ENCODE data around the gene THAP7. TPM values are rescaled to one million over a fixed set of nuclear protein-coding genes. Genes with fewer than 3 reads are reported as not detected.

Gene THAP7
- 17.2 and 25.3 TPM in 2 replicates for total RNA-seq

GRCh38 chr22:21001601-21002325, at the start of gene THAP7:
THAP7 (minus strand) TSS chr22:21002118; CDS start chr22:21001911, 207 bp downstream.

GRCh38 chr22:21045585-21046294, 43.8 kb upstream of the THAP7 start, which contains the start of gene LRRC74B:
LRRC74B (plus strand) TSS chr22:21045946; CDS start chr22:21045987, 41 bp downstream.

GRCh38 chr22:21032037-21032867, 30.3 kb upstream of the THAP7 start, which contains the start of gene SLC7A4:
SLC7A4 (minus strand) TSS chr22:21032561; CDS start chr22:21031812, 749 bp downstream.

GRCh38 chr22:21014726-21015465, 13.0 kb upstream of the THAP7 start, which contains the start of gene P2RX6:
P2RX6 (plus strand) TSS chr22:21015165; CDS start chr22:21015175, 10 bp downstream.

GRCh38 chr22:20981787-20982562, 19.9 kb downstream of the THAP7 start, which contains the start of gene LZTR1:
LZTR1 (plus strand) TSS chr22:20982297; CDS start chr22:20982372, 75 bp downstream.

GRCh38 chr22:20966883-20967696, 34.8 kb downstream of the THAP7 start, which contains the start of gene AIFM3:
AIFM3 (plus strand) TSS chr22:20967255; CDS start chr22:20967945, 690 bp downstream.

Other genes with a start within 250 kb of the THAP7 start
- gene SERPIND1, start 228.0 kb downstream of the THAP7 start, total RNA-seq, result 0.50 and 1.6 TPM in 2 replicates
- 37.3 and 51.0 TPM in 2 replicates for gene PI4KA, start 143.3 kb downstream of the THAP7 start, total RNA-seq
- 22.8 and 23.6 TPM in 2 replicates for gene SNAP29, start 143.1 kb downstream of the THAP7 start, total RNA-seq
- 34.6 and 35.4 TPM in 2 replicates for gene CRKL, start 84.7 kb downstream of the THAP7 start, total RNA-seq
- 0.56 and 1.5 TPM in 2 replicates for gene AIFM3, start 34.9 kb downstream of the THAP7 start, total RNA-seq
- gene LZTR1, start 19.8 kb downstream of the THAP7 start, total RNA-seq, result 27.6 and 34.6 TPM in 2 replicates
- 0.94 and 1.3 TPM in 2 replicates for gene P2RX6, start 13.0 kb upstream of the THAP7 start, total RNA-seq
- not detected in 2 replicates for gene SLC7A4, start 30.4 kb upstream of the THAP7 start, total RNA-seq
- not detected in 2 replicates for gene LRRC74B, start 43.8 kb upstream of the THAP7 start, total RNA-seq